ENCODE data around the gene IRF9. TPM values are rescaled to one million over a fixed set of nuclear protein-coding genes. Genes with fewer than 3 reads are reported as not detected.

Gene IRF9
- total RNA-seq, 1 experiment from 2014 or later = 15.6 TPM

- TF ChIP-seq PRDM15 (CRISPR knock-in tag; IDR thresholded peaks at IDR 0.05) = no peak
Measured at GRCh38 chr14:24188251-24189058, 27.4 kb downstream of the IRF9 start, which contains the start of gene IPO4 (continued).

- TF ChIP-seq IRF1 (CRISPR knock-in tag; IDR thresholded peaks at IDR 0.05) = no peak
- TF ChIP-seq RELA (CRISPR knock-in tag; IDR thresholded peaks at IDR 0.05; ENCODE audit: borderline replicate concordance) = no peak
- no peak for TF ChIP-seq HMGXB4 (CRISPR knock-in tag; IDR thresholded peaks at IDR 0.05)
- no peak for TF ChIP-seq ZNF281 (CRISPR knock-in tag; IDR thresholded peaks at IDR 0.05)
- no peak for TF ChIP-seq GRHL2 (CRISPR knock-in tag; IDR thresholded peaks at IDR 0.05; ENCODE audit: insufficient replicate concordance, severe bottlenecking)
- TF ChIP-seq ATF1 (CRISPR knock-in tag; IDR thresholded peaks at IDR 0.05) = no peak
- TF ChIP-seq ZNF121 (CRISPR knock-in tag; IDR thresholded peaks at IDR 0.05) = no peak
- TF ChIP-seq FOXP4 (CRISPR knock-in tag; IDR thresholded peaks at IDR 0.05) = no peak
- no peak for TF ChIP-seq ZNF219 (CRISPR knock-in tag; IDR thresholded peaks at IDR 0.05; ENCODE audit: borderline replicate concordance)
- TF ChIP-seq PRRX2 (CRISPR knock-in tag; IDR thresholded peaks at IDR 0.05) = no peak
- no peak for TF ChIP-seq USF2 (CRISPR knock-in tag; IDR thresholded peaks at IDR 0.05)
- TF ChIP-seq ZNF263 (CRISPR knock-in tag; IDR thresholded peaks at IDR 0.05; ENCODE audit: low read depth) = no peak
- TF ChIP-seq NFATC4 (CRISPR knock-in tag; IDR thresholded peaks at IDR 0.05) = no peak
- TF ChIP-seq NFYB (CRISPR knock-in tag; conservative IDR thresholded peaks at IDR 0.05; ENCODE audit: low read depth) = no peak
- no peak for TF ChIP-seq SMAD3 (CRISPR knock-in tag; IDR thresholded peaks at IDR 0.05; ENCODE audit: borderline replicate concordance)
- TF ChIP-seq NR2C2 (CRISPR knock-in tag; IDR thresholded peaks at IDR 0.05) = no peak
- ChIA-PET POLR2A (interaction anchor here (0.9 to 1.7 kb wide), 6 partner anchors 20 to 74 kb away, joined by 4 to 11 read pairs (median 7); partner anchors contain the start of genes CHMP4A, DCAF11, IRF9 and MDP1), CTCF (interaction anchor here (0.9 to 3.3 kb wide), 9 partner anchors 17 to 243 kb away, joined by 3 to 24 read pairs (median 4); partner anchors contain the start of genes CHMP4A, DCAF11, IRF9 and NRL)
- Mint-ChIP-seq H3K27ac (no peak overlapping the region; the same call in 1 of the 2 replicates), H3K27me3 (ENCODE audit: low read depth) (no peaks in the 10 kb centered on the region), H3K9me3 (no peaks in the 10 kb centered on the region), H3K36me3 (peaks cover 31% of the 10 kb centered on the region), H3K4me3 (peak overlapping the region; percentile 89), H3K4me1 (peaks cover 16% of the 10 kb centered on the region)
- DNase-seq (ENCODE audit: low spot score) = no peak
- no peak for ATAC-seq
Measured at GRCh38 chr14:24189059-24189375, 28.0 kb downstream of the IRF9 start.

Data from WTC11 (cell line).